HEK293T (cell line): ENCODE measurements around the gene SRP14.
"Not testable (repeated sequence)": the region's sequence is repeated elsewhere in the genome, so short reads cannot be mapped to it uniquely, and the experiment has no call there.

Experiments used
- CTCF ChIA-PET: fragments of 350-600 bp; formaldehyde crosslinking; extraction: SDS; loops from one replicate; lab custom pipeline; 2021; ENCODE audit warnings: antibody characterized with exemption, inconsistent platforms; lab: Yijun Ruan, JAX
- POLR2A ChIA-PET: fragments of 350-600 bp; formaldehyde crosslinking; extraction: SDS; loops from one replicate; lab custom pipeline; 2020; ENCODE audit warnings: antibody characterized with exemption, inconsistent platforms; lab: Yijun Ruan, JAX
- DNase-seq: peaks from one replicate; pipeline ENCODE4 v3.0.0; 2012; ENCODE audit warnings: mixed read lengths; ENCODE audit errors: extremely low spot score
- ARNT ChIP-seq: fragments of 450-650 bp; IDR thresholded peaks from 2 replicates; pipeline ENCODE4 v1.6.1; 2017; ENCODE audit warnings: mild to moderate bottlenecking
- BHLHE40 ChIP-seq: fragments of 450-650 bp; IDR thresholded peaks from 2 replicates; pipeline ENCODE4 v1.6.1; 2016; ENCODE audit warnings: mild to moderate bottlenecking, moderate library complexity, borderline replicate concordance
- CTBP1 ChIP-seq: fragments of 450-650 bp; IDR thresholded peaks from 2 replicates; pipeline ENCODE4 v1.6.1; 2016; ENCODE audit warnings: borderline replicate concordance
- ELF4 ChIP-seq: fragments of 450-650 bp; IDR thresholded peaks from 2 replicates; pipeline ENCODE4 v1.6.1; 2017; ENCODE audit warnings: antibody characterized with exemption
- FOXA1 ChIP-seq: fragments of 450-650 bp; IDR thresholded peaks from 2 replicates; pipeline ENCODE4 v1.6.1; 2016; ENCODE audit warnings: mild to moderate bottlenecking
- FOXK2 ChIP-seq: fragments of 450-650 bp; IDR thresholded peaks from 2 replicates; pipeline ENCODE4 v1.6.1; 2016; ENCODE audit warnings: mild to moderate bottlenecking
- FOXM1 ChIP-seq: fragments of 450-650 bp; IDR thresholded peaks from 2 replicates; pipeline ENCODE4 v1.6.1; 2017; ENCODE audit warnings: mild to moderate bottlenecking, borderline replicate concordance
- HDGF ChIP-seq: fragments of 450-650 bp; IDR thresholded peaks from 2 replicates; pipeline ENCODE4 v1.6.1; 2017; ENCODE audit warnings: antibody characterized with exemption, borderline replicate concordance
- L3MBTL2 ChIP-seq: fragments of 450-650 bp; conservative IDR thresholded peaks from 2 replicates; pipeline ENCODE4 v1.6.1; 2016; ENCODE audit warnings: mild to moderate bottlenecking
- LEF1 ChIP-seq: fragments of 450-650 bp; IDR thresholded peaks from 2 replicates; pipeline ENCODE4 v1.6.1; 2017; ENCODE audit warnings: mild to moderate bottlenecking, borderline replicate concordance
- NFRKB ChIP-seq: fragments of 450-650 bp; IDR thresholded peaks from 2 replicates; pipeline ENCODE4 v1.6.1; 2016; ENCODE audit warnings: mild to moderate bottlenecking, moderate library complexity
- SP1 ChIP-seq: fragments of 450-650 bp; IDR thresholded peaks from 2 replicates; pipeline ENCODE4 v1.6.1; 2017
- SUZ12 ChIP-seq: fragments of 450-650 bp; IDR thresholded peaks from 2 replicates; pipeline ENCODE4 v1.6.1; 2016; ENCODE audit warnings: mild to moderate bottlenecking
- TARDBP ChIP-seq: fragments of 450-650 bp; IDR thresholded peaks from 2 replicates; pipeline ENCODE4 v1.6.1; 2016
- ZNF384 ChIP-seq: fragments of 450-650 bp; IDR thresholded peaks from 2 replicates; pipeline ENCODE4 v1.6.1; 2016
- TF ChIP-seq, protein P1 (sequence below): fragments of 450-650 bp; IDR thresholded peaks from 2 replicates; pipeline ENCODE4 v1.6.1; 2016

SRP14 gene

GRCh38 chr15:40082195-40082883, 43.4 kb upstream of the SRP14 start:
- ChIA-PET POLR2A (interaction anchor here (0.8 to 1.6 kb wide), 7 partner anchors 9 to 25 kb away, joined by 3 to 13 read pairs (median 3); no protein-coding TSS in a partner anchor), CTCF (interaction anchor here (0.8 kb wide), 1 partner anchor 37 kb away, joined by 3 read pairs; no protein-coding TSS in a partner anchor)
- DNase-seq, result no peak
- TF ChIP-seq BHLHE40 (no peak), ARNT (no peak), ZNF384 (no peak), L3MBTL2 (no peak), CTBP1 (no peak), FOXK2 (no peak), TARDBP (no peak), NFRKB (no peak), LEF1 (no peak), HDGF (no peak), FOXA1 (no peak), SP1 (no peak), FOXM1 (no peak), SUZ12 (no peak), ELF4 (no peak)
- TF ChIP-seq, protein P1, sequence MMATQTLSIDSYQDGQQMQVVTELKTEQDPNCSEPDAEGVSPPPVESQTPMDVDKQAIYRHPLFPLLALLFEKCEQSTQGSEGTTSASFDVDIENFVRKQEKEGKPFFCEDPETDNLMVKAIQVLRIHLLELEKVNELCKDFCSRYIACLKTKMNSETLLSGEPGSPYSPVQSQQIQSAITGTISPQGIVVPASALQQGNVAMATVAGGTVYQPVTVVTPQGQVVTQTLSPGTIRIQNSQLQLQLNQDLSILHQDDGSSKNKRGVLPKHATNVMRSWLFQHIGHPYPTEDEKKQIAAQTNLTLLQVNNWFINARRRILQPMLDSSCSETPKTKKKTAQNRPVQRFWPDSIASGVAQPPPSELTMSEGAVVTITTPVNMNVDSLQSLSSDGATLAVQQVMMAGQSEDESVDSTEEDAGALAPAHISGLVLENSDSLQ, result no peak

GRCh38 chr15:40081691-40082194, 42.8 kb upstream of the SRP14 start:
- ChIA-PET POLR2A (interaction anchor here (0.8 to 1.6 kb wide), 6 partner anchors 9 to 25 kb away, joined by 3 to 13 read pairs (median 4); no protein-coding TSS in a partner anchor), CTCF (interaction anchor here (0.8 kb wide), 1 partner anchor 36 kb away, joined by 3 read pairs; no protein-coding TSS in a partner anchor)
- TF ChIP-seq L3MBTL2 (no peak), ARNT (no peak), FOXK2 (no peak), CTBP1 (no peak), LEF1 (no peak), BHLHE40 (no peak), ZNF384 (no peak), FOXA1 (no peak), ELF4 (no peak), SP1 (no peak), NFRKB (no peak), TARDBP (no peak), HDGF (no peak)
- no peak for DNase-seq

DNA sequence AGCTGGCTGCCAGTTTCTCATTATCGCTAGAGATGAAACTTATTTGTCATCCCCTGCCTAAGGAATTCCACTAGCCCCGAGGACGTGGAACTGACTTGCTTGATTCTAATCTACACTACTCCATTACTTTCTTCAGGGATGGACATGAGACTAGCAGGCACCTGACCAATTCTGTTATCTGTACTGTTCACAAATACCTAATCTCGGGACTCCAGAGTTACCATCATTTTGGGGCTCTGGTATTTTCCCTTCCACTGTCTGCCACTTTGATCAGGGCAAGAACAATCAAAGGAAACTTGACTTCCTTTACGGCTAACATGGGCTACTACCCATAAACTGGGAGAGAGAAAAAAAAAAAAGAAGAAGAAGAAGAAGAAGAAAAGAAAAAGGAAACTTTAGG, 41.9 kb upstream of the SRP14 start:
- no peak for DNase-seq
- TF ChIP-seq ZNF384 (no peak), ARNT (no peak), BHLHE40 (no peak), SP1 (no peak), FOXM1 (no peak), FOXA1 (no peak), FOXK2 (no peak)
- ChIA-PET POLR2A (interaction anchor here (1.5 kb wide), 1 partner anchor 11 kb away, joined by 3 read pairs; no protein-coding TSS in a partner anchor), CTCF (no interaction called here)

- no peak for DNase-seq
- ChIA-PET CTCF (no interaction called here), POLR2A (no interaction called here)
- no peak for TF ChIP-seq FOXA1
- TF ChIP-seq ELF4, result no peak
- TF ChIP-seq L3MBTL2, result no peak
- no peak for TF ChIP-seq TARDBP
- no peak for TF ChIP-seq ARNT
- TF ChIP-seq, protein P1, result no peak
- TF ChIP-seq LEF1, result no peak
- no peak for TF ChIP-seq BHLHE40
- no peak for TF ChIP-seq HDGF
- no peak for TF ChIP-seq CTBP1
- no peak for TF ChIP-seq FOXM1
- no peak for TF ChIP-seq SUZ12
- TF ChIP-seq NFRKB, result no peak
- no peak for TF ChIP-seq SP1
- no peak for TF ChIP-seq FOXK2
- TF ChIP-seq ZNF384, result no peak
Measured at GRCh38 chr15:40080104-40080503, 41.1 kb upstream of the SRP14 start.

GRCh38 chr15:40079456-40079855, 40.5 kb upstream of the SRP14 start:
- CTCF ChIA-PET, result no interaction called here
- no peak for TF ChIP-seq FOXM1
- no peak for TF ChIP-seq FOXA1
- POLR2A ChIA-PET, result interaction anchor here (1.1 kb wide), 1 partner anchor 9 kb away, joined by 3 read pairs; no protein-coding TSS in a partner anchor
- no peak for DNase-seq

- ChIA-PET POLR2A (interaction anchor here (1.2 to 1.7 kb wide), 3 partner anchors 23 to 32 kb away, joined by 3 to 6 read pairs (median 4); no protein-coding TSS in a partner anchor), CTCF (no interaction called here)
- DNase-seq, result no peak
- TF ChIP-seq FOXK2 (no peak), ZNF384 (no peak), BHLHE40 (no peak), ARNT (no peak), SUZ12 (no peak), FOXA1 (no peak), L3MBTL2 (no peak), CTBP1 (no peak), FOXM1 (no peak), SP1 (no peak), LEF1 (no peak), TARDBP (no peak), HDGF (no peak), ELF4 (no peak), NFRKB (no peak)
- TF ChIP-seq, protein P1, result no peak
Measured at GRCh38 chr15:40075298-40076044, 36.5 kb upstream of the SRP14 start.

- CTCF ChIA-PET, DNase-seq, POLR2A ChIA-PET: not testable (repeated sequence)
Measured at GRCh38 chr15:40074656-40075055, 35.7 kb upstream of the SRP14 start.

DNA sequence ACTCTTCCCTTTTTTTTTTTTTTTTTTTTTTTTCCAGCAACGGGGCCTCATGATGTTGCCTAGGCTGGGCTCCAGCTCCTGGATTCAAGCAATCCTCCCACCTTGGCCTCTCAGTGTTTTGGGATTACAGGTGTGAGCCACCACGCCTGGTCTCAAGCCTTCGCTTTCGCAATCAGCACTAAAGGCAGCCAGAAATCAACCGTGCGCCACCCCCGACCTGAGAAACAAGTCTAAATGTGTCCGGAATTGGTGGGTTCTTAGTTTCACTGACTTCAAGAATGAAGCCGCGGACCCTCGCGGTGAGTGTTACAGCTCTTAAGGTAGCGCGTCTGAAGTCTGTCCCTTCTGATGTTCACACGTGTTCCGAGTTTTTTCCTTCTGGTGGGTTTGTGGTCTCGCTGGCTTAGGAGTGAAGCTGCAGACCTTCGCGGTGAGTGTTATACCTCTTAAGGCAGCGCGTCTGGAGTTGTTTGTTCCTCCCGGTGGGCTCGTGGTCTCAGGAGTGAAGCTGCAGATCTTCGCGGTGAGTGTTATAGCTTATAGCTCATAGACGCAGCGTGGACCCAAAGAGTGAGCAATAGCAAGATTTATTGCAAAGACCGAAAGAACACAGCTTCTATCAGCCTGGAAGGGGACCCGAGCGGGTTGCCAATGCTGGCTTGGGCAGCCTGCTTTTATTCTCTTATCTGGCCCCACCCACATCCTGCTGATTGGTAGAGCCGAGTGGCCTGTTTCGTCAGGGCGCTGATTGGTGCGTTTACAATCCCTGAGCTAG, 34.9 kb upstream of the SRP14 start:
- CTCF ChIA-PET, POLR2A ChIA-PET, DNase-seq: not testable (repeated sequence)
